WTC11 (cell line): Measurements from ENCODE around the gene SLCO4A1.

Experiments
- CREB1 ChIP-seq: sonication (generic); formaldehyde crosslinking; IDR thresholded peaks from 2 replicates; pipeline ENCODE4 v1.8.0; 2023; ENCODE audit warnings: mild to moderate bottlenecking, missing genetic modification reagents
- CTCF ChIP-seq: fragments of 200-600 bp; IDR thresholded peaks from 2 replicates; pipeline ENCODE4 v1.8.0; 2022; ENCODE audit warnings: antibody characterized with exemption
- E2F4 ChIP-seq: sonication (generic); formaldehyde crosslinking; IDR thresholded peaks from 2 replicates; pipeline ENCODE4 v1.8.1; 2022; ENCODE audit warnings: low read depth, mild to moderate bottlenecking, moderate library complexity, missing genetic modification reagents, borderline replicate concordance
- FOXJ3 ChIP-seq: sonication (generic); formaldehyde crosslinking; IDR thresholded peaks from 2 replicates; pipeline ENCODE4 v1.9.0; 2021; ENCODE audit warnings: missing genetic modification reagents, mild to moderate bottlenecking, borderline replicate concordance
- FOXP1 ChIP-seq: sonication (generic); formaldehyde crosslinking; IDR thresholded peaks from 2 replicates; pipeline ENCODE4 v1.8.0; 2022; ENCODE audit warnings: missing genetic modification reagents, mild to moderate bottlenecking, moderate library complexity, borderline replicate concordance
- HMGA2 ChIP-seq: fragments of 250-450 bp; sonication (Bioruptor Pico); IDR thresholded peaks from 2 replicates; pipeline ENCODE4 v1.4.0; 2021; ENCODE audit warnings: mild to moderate bottlenecking, moderate library complexity
- IRF2 ChIP-seq: sonication (generic); formaldehyde crosslinking; IDR thresholded peaks from 2 replicates; pipeline ENCODE4 v1.8.0; 2022; ENCODE audit warnings: low read depth, missing genetic modification reagents, borderline replicate concordance
- NR3C1 ChIP-seq: sonication (generic); formaldehyde crosslinking; conservative IDR thresholded peaks from 2 replicates; pipeline ENCODE4 v1.8.1; 2023; ENCODE audit warnings: low read depth, mild to moderate bottlenecking, missing genetic modification reagents
- USF1 ChIP-seq: sonication (generic); formaldehyde crosslinking; IDR thresholded peaks from 2 replicates; pipeline ENCODE4 v1.8.0; 2022; ENCODE audit warnings: mild to moderate bottlenecking, missing genetic modification reagents
- USF2 ChIP-seq: sonication (generic); formaldehyde crosslinking; IDR thresholded peaks from 2 replicates; pipeline ENCODE4 v1.8.1; 2023; ENCODE audit warnings: mild to moderate bottlenecking, missing genetic modification reagents, moderate library complexity
- ZNF121 ChIP-seq: sonication (generic); formaldehyde crosslinking; IDR thresholded peaks from 2 replicates; pipeline ENCODE4 v1.8.0; 2023; ENCODE audit warnings: missing genetic modification reagents
- ZSCAN18 ChIP-seq: fragments of 250-450 bp; sonication (Bioruptor Pico); IDR thresholded peaks from 2 replicates; pipeline ENCODE4 v2.1.2; 2022; ENCODE audit warnings: mild to moderate bottlenecking, moderate library complexity
- TF ChIP-seq, protein P1 (sequence below): sonication (generic); formaldehyde crosslinking; IDR thresholded peaks from 2 replicates; pipeline ENCODE4 v1.8.1; 2023; ENCODE audit warnings: mild to moderate bottlenecking, moderate library complexity, missing genetic modification reagents
- TF ChIP-seq, protein P2 (sequence below): sonication (generic); formaldehyde crosslinking; IDR thresholded peaks from 2 replicates; pipeline ENCODE4 v1.8.1; 2023; ENCODE audit warnings: mild to moderate bottlenecking, missing genetic modification reagents

DNA sequence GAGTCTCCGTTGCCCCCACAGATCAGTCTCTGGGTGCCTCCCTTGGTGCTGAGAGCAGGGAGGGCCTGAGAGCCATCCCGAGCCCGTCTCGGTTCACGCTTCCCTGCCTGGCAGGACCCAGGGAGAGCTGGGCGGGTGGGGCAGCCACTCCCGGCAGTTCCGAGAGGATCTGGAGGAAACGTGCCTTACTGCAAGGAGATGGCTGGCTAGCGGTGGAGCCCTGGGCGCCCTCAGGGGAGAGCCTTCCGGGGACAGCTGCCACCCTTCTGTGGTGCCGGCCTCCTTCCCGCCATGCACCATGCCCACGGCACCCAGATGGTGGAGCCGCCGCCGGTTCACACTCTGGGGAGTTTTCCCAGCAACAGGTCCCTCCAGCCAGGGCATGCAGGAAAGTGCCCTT is 45.8 kb upstream of the SLCO4A1 start:
- no peak for TF ChIP-seq USF1 (CRISPR knock-in tag)
- TF ChIP-seq CTCF, result no peak
- TF ChIP-seq USF2 (CRISPR knock-in tag), result no peak
- TF ChIP-seq HMGA2 (CRISPR knock-in tag), result no peak
- TF ChIP-seq ZNF121 (CRISPR knock-in tag), result no peak
- TF ChIP-seq IRF2 (CRISPR knock-in tag), result no peak
- no peak for TF ChIP-seq FOXP1
- no peak for TF ChIP-seq ZSCAN18 (CRISPR knock-in tag)
- TF ChIP-seq CREB1 (CRISPR knock-in tag), result no peak
- TF ChIP-seq NR3C1 (CRISPR knock-in tag), result no peak
- no peak for TF ChIP-seq FOXJ3 (CRISPR knock-in tag)
- TF ChIP-seq, protein P1, sequence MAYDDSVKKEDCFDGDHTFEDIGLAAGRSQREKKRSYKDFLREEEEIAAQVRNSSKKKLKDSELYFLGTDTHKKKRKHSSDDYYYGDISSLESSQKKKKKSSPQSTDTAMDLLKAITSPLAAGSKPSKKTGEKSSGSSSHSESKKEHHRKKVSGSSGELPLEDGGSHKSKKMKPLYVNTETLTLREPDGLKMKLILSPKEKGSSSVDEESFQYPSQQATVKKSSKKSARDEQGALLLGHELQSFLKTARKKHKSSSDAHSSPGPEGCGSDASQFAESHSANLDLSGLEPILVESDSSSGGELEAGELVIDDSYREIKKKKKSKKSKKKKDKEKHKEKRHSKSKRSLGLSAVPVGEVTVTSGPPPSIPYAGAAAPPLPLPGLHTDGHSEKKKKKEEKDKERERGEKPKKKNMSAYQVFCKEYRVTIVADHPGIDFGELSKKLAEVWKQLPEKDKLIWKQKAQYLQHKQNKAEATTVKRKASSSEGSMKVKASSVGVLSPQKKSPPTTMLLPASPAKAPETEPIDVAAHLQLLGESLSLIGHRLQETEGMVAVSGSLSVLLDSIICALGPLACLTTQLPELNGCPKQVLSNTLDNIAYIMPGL, result no peak
- TF ChIP-seq E2F4 (CRISPR knock-in tag), result no peak
- TF ChIP-seq, protein P2, sequence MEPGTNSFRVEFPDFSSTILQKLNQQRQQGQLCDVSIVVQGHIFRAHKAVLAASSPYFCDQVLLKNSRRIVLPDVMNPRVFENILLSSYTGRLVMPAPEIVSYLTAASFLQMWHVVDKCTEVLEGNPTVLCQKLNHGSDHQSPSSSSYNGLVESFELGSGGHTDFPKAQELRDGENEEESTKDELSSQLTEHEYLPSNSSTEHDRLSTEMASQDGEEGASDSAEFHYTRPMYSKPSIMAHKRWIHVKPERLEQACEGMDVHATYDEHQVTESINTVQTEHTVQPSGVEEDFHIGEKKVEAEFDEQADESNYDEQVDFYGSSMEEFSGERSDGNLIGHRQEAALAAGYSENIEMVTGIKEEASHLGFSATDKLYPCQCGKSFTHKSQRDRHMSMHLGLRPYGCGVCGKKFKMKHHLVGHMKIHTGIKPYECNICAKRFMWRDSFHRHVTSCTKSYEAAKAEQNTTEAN, result no peak
